PC-9 (cell line): ENCODE results near the gene MPPED2.

Experiments
- CTCF ChIP-seq: fragments of 200-600 bp; sonication (generic); conservative IDR thresholded peaks from 2 replicates; pipeline ENCODE4 v1.6.1; 2017; ENCODE audit warnings: mixed run types, antibody characterized with exemption, mild to moderate bottlenecking, moderate library complexity
- EZH2 ChIP-seq: fragments of 200-600 bp; sonication (generic); IDR thresholded peaks from 2 replicates; pipeline ENCODE4 v1.8.0; 2017; ENCODE audit warnings: antibody characterized with exemption, low read depth

- TF ChIP-seq EZH2 (no peak), CTCF (no peak)
Measured at GRCh38 chr11:30447058-30447640, 139.0 kb downstream of the MPPED2 start.
